Activated CD8-positive, alpha-beta memory T cell treated with anti-CD3 and anti-CD28 coated beads, Interleukin-2, amount 50 U/mL, for 1 hour (primary cell): ENCODE data around the gene RIMS4.

Source experiments
- DNase-seq: peaks from one replicate; pipeline ENCODE4 v3.0.0-alpha.2; 2020; ENCODE audit errors: extremely low read depth

The RIMS4 gene

GRCh38 chr20:44810391-44811149 lies at the start of gene RIMS4:
Gene RIMS4, minus strand, starts transcription at chr20:44810546. Its CDS starts 275 bp downstream, at chr20:44810271.
- DNase-seq: no peak

- no peak for DNase-seq
These were observed 48.4 kb upstream of the RIMS4 start for GRCh38 chr20:44858606-44859360.

GRCh38 chr20:44856856-44857448 lies 46.6 kb upstream of the RIMS4 start:
- no peak for DNase-seq

GRCh38 chr20:44856442-44856841 lies 46.1 kb upstream of the RIMS4 start:
- no peak for DNase-seq

- DNase-seq: no peak
These were observed 41.2 kb upstream of the RIMS4 start for GRCh38 chr20:44851545-44851944.

- no peak for DNase-seq
These were observed 40.5 kb upstream of the RIMS4 start for GRCh38 chr20:44850837-44851236.

- DNase-seq: no peak
These were observed 39.9 kb upstream of the RIMS4 start for GRCh38 chr20:44850272-44850671.

- no peak for DNase-seq
These were observed 39.4 kb upstream of the RIMS4 start for GRCh38 chr20:44849703-44850102.

- DNase-seq: no peak
These were observed 38.1 kb upstream of the RIMS4 start for GRCh38 chr20:44848254-44849015.

- no peak for DNase-seq
These were observed 33.5 kb upstream of the RIMS4 start for GRCh38 chr20:44843876-44844275.

GRCh38 chr20:44841955-44842354 lies 31.6 kb upstream of the RIMS4 start:
- no peak for DNase-seq

GRCh38 chr20:44840826-44841225 lies 30.5 kb upstream of the RIMS4 start:
- no peak for DNase-seq

- no peak for DNase-seq
These were observed 29.1 kb upstream of the RIMS4 start for GRCh38 chr20:44839481-44839880.

- DNase-seq: no peak
These were observed 28.2 kb upstream of the RIMS4 start for GRCh38 chr20:44838521-44838920.

- DNase-seq: no peak
These were observed 27.6 kb upstream of the RIMS4 start for GRCh38 chr20:44837946-44838345.

GRCh38 chr20:44836601-44837120 lies 26.3 kb upstream of the RIMS4 start:
- DNase-seq: no peak

- no peak for DNase-seq
These were observed 25.4 kb upstream of the RIMS4 start for GRCh38 chr20:44835661-44836221.

- DNase-seq: no peak
These were observed 24.8 kb upstream of the RIMS4 start for GRCh38 chr20:44835116-44835515.

- no peak for DNase-seq
These were observed 24.3 kb upstream of the RIMS4 start for GRCh38 chr20:44834693-44835092.

- DNase-seq: no peak
These were observed 23.1 kb upstream of the RIMS4 start for GRCh38 chr20:44833437-44833836.

GRCh38 chr20:44832724-44833123 lies 22.4 kb upstream of the RIMS4 start:
- no peak for DNase-seq

GRCh38 chr20:44830995-44831394 lies 20.6 kb upstream of the RIMS4 start:
- DNase-seq: no peak
